GM12878 (cell line): ENCODE results near the gene CCDC197. TPM values are rescaled to one million over a fixed set of nuclear protein-coding genes. Genes with fewer than 3 reads are reported as not detected.
A peak's percentile ranks its signal among the peaks of the same experiment; 100 is the strongest.

Source experiments
- BCL11A ChIP-seq: IDR thresholded peaks from 2 replicates; pipeline ENCODE4 v1.6.1; 2011; ENCODE audit warnings: low read depth, low read length
- HSF1 ChIP-seq: fragments of 150-350 bp; IDR thresholded peaks from 2 replicates; pipeline ENCODE4 v1.6.1; 2014; ENCODE audit warnings: mild to moderate bottlenecking, low read depth, low read length
- LARP7 ChIP-seq: fragments of 450-650 bp; IDR thresholded peaks from 2 replicates; pipeline ENCODE4 v1.6.1; 2017; ENCODE audit warnings: mild to moderate bottlenecking
- MLLT1 ChIP-seq: fragments of 450-650 bp; IDR thresholded peaks from 2 replicates; pipeline ENCODE4 v1.6.1; 2016; ENCODE audit warnings: mild to moderate bottlenecking
- MTA3 ChIP-seq: IDR thresholded peaks from 2 replicates; pipeline ENCODE4 v1.6.1; 2012; ENCODE audit warnings: low read length, inconsistent platforms, borderline replicate concordance
- POLR2A ChIP-seq: IDR thresholded peaks from 2 replicates; pipeline ENCODE4 v1.6.1; 2011; ENCODE audit warnings: low read depth, mild to moderate bottlenecking, low read length
- PRDM15 ChIP-seq: fragments of 450-650 bp; formaldehyde crosslinking; IDR thresholded peaks from 2 replicates; pipeline ENCODE4 v1.4.0; 2020; ENCODE audit warnings: mild to moderate bottlenecking, moderate library complexity
- RELB ChIP-seq: fragments of 450-650 bp; IDR thresholded peaks from 2 replicates; pipeline ENCODE4 v1.6.1; 2017; ENCODE audit warnings: low read depth, mild to moderate bottlenecking, moderate library complexity
- SIX5 ChIP-seq: IDR thresholded peaks from 2 replicates; pipeline ENCODE4 v1.6.1; 2011; ENCODE audit warnings: mild to moderate bottlenecking, low read depth, low read length, moderate library complexity; ENCODE audit not compliant: severe bottlenecking
- STAT1 ChIP-seq: fragments of 450-650 bp; conservative IDR thresholded peaks from 2 replicates; pipeline ENCODE4 v1.6.1; 2014; ENCODE audit warnings: antibody characterized with exemption, mild to moderate bottlenecking
- STAT3 ChIP-seq: IDR thresholded peaks from 2 replicates; pipeline ENCODE4 v1.6.1; 2011; ENCODE audit warnings: low read depth, low read length, improper control_type of control experiment
- TCF12 ChIP-seq: IDR thresholded peaks from 2 replicates; pipeline ENCODE4 v1.6.1; 2011; ENCODE audit warnings: low read depth, mild to moderate bottlenecking, low read length
- TCF3 ChIP-seq: IDR thresholded peaks from 2 replicates; pipeline ENCODE4 v1.6.1; 2012; ENCODE audit warnings: low read depth, mild to moderate bottlenecking, low read length, borderline replicate concordance; ENCODE audit not compliant: insufficient read depth
- YBX1 ChIP-seq: fragments of 450-650 bp; IDR thresholded peaks from 2 replicates; pipeline ENCODE4 v1.6.1; 2016; ENCODE audit warnings: antibody characterized with exemption
- ZNF622 ChIP-seq: fragments of 450-650 bp; IDR thresholded peaks from 2 replicates; pipeline ENCODE4 v1.6.1; 2017; ENCODE audit warnings: mild to moderate bottlenecking, inconsistent platforms
- ZNF687 ChIP-seq: fragments of 450-650 bp; IDR thresholded peaks from 2 replicates; pipeline ENCODE4 v1.6.1; 2017; ENCODE audit warnings: mild to moderate bottlenecking, moderate library complexity
- polyA plus RNA-seq, 11 experiments: library from polyadenylated mRNA; depleted of rRNA in 4 of 11; unstranded in 6 of 11; stranded (reverse) in 5 of 11; fragments of >200 nt; fragmentation: Nextera tagmentation in 4 of 11; fragmentation: Illumina TruSeq in 1 of 11; extraction: Ambion mirVana in 4 of 11; extraction: Trizol in 1 of 11; gene quantifications; 1 replicate in 1 of 11; 2 replicates in 10 of 11; pipeline versions ENCODE4 v1.2.1 to v1.2.3, GENCODE V29; 2011 to 2016; ENCODE audit warnings: inconsistent platforms in 2 of 11, missing spikeins in 2 of 11, low read depth in 1 of 11
- total RNA-seq, 4 experiments: library from RNA; depleted of rRNA in 3 of 4; stranded (reverse); fragments of >200 nt in 3 of 4; fragmentation: Illumina TruSeq in 1 of 4; extraction: Trizol in 1 of 4; gene quantifications; 2 replicates each; pipeline versions ENCODE4 v1.2.1 to v1.2.3, GENCODE V29; 2013 to 2021

The CCDC197 gene
- total and polyA plus RNA-seq, 10 of the 15 experiments (the other 5 are each of a cell fraction or from before 2014, with no cell fraction given) = 0.12 TPM; not detected in 9

GRCh38 chr14:93969082-93969828, 27.8 kb upstream of the CCDC197 start (continued):
- no peak for TF ChIP-seq YBX1
- TF ChIP-seq RELB = no peak
- TF ChIP-seq SIX5 = no peak
- peak; percentile 96 for TF ChIP-seq TCF3
- TF ChIP-seq ZNF687 = peak; percentile 52
- TF ChIP-seq POLR2A = 0 out of 2 replicates have a peak, but pooled peaks have one; percentile 27
- peak; percentile 94 for TF ChIP-seq TCF12
- no peak for TF ChIP-seq STAT3
- TF ChIP-seq PRDM15 (CRISPR knock-in tag) = no peak
- TF ChIP-seq ZNF622 = no peak
- TF ChIP-seq LARP7 = no peak
- no peak for TF ChIP-seq BCL11A
- no peak for TF ChIP-seq MTA3
- TF ChIP-seq HSF1 = no peak
- 0 out of 2 replicates have a peak, but pooled peaks have one; percentile 19 for TF ChIP-seq MLLT1
- no peak for TF ChIP-seq STAT1
